Stimulated activated CD4-positive, alpha-beta T cell treated with anti-CD3 and anti-CD28 coated beads, Interleukin-4, amount 100 ng/mL, for 4 hours (primary cell): ENCODE results near the gene PTPN2.

ENCODE experiments used
- DNase-seq, 2 experiments: peaks; one replicate each; pipeline ENCODE4 v3.0.0-alpha.2; 2020

PTPN2 gene

GRCh38 chr18:12857215-12857905 is 26.7 kb downstream of the PTPN2 start:
- DNase-seq = peak in 1 of 2 experiments; percentile 38

DNA sequence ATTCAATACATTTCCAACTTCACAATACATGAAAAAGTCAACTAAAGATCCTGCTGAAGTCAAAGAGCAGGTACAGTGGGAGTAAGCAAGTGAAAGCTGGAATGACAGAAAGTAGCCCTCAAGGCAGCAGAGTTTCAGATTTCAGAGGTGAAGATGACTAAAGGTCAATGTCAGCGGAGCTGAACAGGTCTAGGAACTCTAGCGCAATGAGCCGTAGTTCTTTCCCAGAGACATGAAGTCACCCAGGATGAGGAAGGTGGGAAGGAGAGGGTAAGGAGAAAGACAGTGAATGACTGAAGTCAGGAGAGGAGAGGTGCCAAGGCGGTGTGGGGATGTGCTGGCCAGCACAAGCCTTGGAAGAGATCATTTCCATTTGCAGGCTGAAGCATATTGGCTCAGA is 28.1 kb downstream of the PTPN2 start:
- DNase-seq = no peak

GRCh38 chr18:12852566-12853315 is 31.3 kb downstream of the PTPN2 start:
- no peak for DNase-seq

GRCh38 chr18:12851716-12852115 is 32.3 kb downstream of the PTPN2 start:
- no peak for DNase-seq

DNA sequence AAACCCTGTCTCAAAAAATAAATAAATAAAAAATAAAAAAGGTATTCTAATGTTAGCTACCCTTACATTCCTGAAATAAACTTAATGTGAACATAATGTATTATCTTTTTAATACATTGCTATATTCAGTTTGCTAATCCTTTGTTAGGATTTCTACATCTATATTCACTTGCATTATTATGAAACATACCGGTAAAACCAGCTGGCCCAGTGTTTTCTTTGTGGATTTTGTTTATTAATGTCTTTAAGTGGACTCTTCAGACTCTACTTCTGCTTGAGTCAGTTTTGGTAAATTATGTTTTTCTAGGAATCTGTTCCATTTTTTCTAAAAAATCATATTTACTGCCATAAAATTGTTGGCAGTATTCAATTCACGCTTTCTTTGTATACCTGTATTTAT is 34.5 kb downstream of the PTPN2 start:
- DNase-seq = no peak

DNA sequence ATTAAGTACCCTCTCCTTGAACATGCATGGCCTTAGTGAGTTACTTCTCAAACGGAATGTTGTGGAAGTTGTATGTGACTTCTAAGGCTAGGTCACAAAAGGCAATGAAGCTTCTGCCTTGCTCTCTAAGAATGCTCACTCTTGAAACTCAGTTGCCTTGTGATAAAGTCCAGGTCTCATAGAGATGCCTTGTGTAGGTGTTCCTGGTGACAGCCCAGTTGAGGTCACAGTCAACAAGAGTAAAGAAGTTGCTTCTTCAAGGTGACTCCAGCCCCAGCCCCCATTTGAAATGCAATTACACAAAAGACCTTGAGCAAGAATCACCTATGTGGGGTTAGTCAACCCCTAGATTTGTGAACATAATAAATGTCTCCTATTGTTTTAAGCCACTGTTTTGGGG is 35.6 kb downstream of the PTPN2 start:
- no peak for DNase-seq

- DNase-seq = no peak
Observed at GRCh38 chr18:12844391-12844790, 39.6 kb downstream of the PTPN2 start.

DNA sequence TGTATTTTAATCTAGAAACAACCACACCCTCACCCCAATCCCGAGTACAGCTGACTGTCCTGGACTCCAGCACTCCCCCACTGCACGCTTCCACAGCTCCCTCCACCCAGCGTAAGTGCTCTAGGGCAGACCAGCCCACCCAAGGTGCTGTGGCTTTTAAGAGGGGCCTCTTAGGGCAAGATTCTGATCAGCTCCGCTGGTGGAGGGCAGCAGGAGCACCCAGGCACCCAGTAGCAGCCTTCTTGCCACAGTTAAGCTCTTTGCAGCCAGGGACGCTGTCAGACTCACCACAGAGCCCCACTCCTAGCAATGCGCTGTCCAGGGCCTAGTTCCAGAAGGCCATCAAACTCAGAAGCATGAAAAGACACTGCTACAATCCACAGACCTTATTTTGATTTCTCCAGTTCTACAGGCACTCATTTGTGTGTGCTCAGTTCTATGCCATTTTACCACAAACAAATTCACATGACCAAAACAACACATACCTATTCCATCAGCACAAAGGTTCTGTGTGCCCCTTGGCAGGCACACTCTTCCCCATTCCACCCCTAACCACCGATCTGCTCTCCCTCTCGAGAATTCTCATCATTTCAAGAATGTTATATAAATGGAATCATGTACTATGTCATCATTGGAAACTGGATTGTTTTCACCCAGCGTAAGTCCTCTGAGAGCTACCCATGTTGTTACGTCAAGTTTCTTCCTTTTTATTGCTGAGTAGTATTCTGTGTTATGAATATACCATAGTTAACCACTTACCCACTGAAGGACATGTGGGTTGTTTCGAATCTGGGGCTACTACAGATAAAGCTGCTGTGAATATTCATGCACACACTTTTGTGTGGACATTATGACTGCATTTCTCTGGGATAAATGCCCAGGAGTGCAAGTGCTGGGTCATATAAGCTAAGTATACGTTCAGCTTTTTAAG is 40.4 kb downstream of the PTPN2 start:
- no peak for DNase-seq

DNA sequence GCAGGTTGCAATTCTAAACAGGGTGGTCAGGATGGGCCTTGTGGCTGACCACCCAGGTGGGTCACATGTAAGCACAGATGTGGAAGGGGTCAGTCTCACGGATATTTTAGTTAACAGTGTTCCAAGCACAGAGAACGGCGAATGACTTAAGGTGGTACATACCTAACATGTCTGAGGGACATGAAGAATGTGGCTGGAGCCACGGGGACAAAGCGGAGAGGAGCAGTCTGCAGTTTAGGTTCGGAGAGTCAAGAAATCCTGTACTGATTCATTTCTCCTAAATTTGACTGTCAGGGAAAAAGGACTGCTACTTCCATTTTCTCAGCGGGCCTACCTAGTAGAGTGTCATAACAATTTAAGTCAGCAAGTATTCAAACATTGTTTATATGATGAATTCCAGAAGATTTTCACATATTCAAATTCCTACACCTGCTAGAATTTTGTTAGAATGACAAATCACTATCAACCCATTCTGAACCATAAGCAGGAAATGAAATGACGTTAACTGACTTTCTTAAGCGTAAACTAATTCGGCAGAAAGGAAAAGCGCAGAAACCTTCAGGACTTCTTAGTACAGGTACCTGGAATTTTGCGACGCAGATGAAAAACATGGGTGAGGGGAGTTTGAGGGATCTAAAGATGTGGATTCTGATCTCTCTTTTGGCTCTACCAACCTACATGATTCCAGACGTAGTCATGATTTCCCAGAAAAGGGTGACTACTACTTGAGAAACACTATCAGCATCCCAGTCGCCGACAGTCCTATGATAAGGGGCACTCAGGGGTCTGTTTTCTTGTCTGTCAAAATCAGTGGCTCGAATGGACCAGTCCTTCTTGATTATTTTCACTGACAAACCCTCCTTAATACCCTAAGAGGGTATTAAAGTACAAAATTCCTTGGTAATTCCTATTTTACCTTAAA is 41.3 kb downstream of the PTPN2 start:
- no peak for DNase-seq

DNA sequence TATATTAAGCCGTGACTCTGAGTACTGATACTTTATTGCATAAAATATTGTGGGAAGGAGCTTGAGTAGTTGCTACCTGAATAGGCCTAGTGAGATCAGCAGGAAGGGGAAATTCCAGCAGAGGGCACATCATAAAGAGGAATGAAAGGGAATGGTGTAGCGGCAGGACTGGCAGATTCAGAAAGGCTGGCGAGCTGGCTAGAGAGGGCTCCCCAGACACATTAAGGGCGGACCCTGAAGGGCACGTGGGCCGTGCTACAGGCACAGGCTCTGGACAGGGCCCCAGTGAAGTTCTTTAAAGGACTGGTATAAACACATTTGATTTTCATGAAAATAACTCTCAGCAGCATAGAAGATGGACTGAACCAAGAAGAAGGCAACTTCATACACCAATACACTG is 43.0 kb downstream of the PTPN2 start:
- DNase-seq = no peak

- no peak for DNase-seq
Observed at GRCh38 chr18:12840382-12840781, 43.7 kb downstream of the PTPN2 start.

- peak in 1 of 2 experiments; percentile 51 for DNase-seq
Observed at GRCh38 chr18:12839526-12840196, 44.4 kb downstream of the PTPN2 start.

GRCh38 chr18:12839057-12839525 is 44.9 kb downstream of the PTPN2 start:
- no peak for DNase-seq

- DNase-seq = no peak
Observed at GRCh38 chr18:12838178-12838634, 45.8 kb downstream of the PTPN2 start.

DNA sequence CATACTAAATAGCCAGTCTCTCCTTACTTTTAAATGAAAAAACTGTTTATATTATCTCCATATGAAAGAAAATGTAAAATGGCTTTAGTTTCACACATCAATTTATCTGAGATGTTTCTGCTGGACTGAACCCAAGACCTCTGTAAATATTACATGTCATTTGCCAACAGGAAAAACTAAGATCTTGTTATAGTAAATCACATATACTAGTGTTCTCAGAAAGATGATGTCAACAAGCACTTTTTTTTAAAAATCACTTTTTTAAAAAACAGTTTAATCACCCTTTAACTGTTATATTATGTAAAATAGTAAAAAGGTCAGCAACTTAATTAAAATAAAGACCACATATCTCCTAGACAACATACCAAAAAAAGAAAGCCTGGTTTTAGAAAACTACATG is 46.3 kb downstream of the PTPN2 start:
- DNase-seq = no peak

- DNase-seq = no peak
Observed at GRCh38 chr18:12836551-12836950, 47.5 kb downstream of the PTPN2 start.

DNA sequence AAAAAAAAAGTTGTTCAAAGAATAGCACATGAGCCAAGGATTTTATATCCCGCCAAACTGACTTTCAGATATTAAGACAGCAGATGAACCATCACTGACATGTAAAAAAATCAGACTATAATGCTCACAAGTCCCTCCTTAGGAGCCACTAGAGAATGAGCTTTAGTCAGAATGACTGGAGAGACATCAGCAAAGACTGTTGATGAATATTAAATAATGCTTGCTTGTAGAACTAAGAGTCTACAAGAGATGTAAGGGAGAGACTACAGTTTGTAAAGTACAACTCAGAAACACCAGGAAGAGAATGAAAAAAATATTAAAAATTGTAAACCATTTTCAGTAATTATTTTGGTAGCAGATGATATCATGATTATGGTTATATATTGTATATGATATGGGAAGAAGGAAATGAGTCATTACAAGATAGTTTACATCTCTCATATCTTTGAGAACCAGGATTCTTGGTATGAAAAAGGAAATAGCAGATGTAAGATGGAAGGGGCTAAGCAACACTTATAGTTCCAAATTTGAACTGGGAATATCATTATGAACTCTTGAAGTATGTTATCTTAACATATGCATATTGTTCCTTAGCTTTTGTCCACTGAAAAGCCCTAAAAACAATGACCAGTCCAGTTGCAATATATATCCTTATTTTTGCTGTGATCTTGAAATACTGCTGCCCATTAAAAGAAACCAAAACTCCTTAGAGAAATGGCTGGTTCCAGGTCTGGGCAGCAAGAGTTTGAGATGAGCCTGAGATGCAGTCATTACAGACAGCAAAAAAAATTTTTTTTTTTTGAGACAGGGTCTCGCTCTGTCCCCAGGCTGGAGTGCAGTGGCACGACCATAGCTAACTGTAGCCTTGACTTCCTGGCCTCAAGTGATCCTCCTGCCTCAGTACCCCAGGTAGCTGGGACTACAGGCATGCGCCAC is 55.7 kb downstream of the PTPN2 start:
- no peak for DNase-seq

- no peak for DNase-seq
Observed at GRCh38 chr18:12827588-12827987, 56.4 kb downstream of the PTPN2 start.

DNA sequence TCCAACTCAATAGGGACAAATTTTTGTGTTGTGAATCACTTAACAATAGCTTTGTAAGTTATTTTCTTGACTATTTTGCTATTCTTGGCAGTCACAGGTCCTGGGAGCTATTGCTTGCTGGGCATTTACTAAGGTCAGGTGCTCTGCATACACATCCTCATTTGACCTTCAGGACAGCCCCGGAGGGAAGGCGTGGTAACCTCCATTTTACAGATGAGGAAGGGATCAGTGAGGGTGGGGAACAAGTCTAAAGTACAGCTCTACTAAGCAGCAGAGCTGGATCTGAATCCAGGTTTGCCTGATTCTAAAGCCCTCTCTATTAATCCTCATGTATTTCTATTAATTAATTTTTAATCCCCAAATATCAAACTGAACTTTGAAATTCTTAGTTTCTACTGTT is 58.8 kb downstream of the PTPN2 start:
- DNase-seq = no peak

DNA sequence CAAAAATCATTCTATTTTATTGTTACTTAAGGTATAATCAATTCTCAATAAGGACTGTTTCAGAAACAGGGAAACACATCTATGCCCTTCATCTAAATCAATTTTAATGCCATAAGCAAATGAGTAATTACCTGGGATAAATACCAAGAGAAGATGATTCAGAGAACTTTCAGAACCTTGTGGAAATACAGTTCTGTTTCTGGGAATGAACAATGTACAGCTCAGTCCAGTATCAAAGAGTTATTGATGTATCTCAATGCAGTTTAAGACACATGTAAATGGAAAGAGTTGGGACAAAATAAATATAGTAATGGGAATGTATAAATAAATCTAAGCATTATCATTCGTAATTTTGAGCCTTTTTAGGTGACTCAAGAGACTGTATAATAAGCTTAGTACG is 60.1 kb downstream of the PTPN2 start:
- DNase-seq = no peak
